Psoas muscle (tissue), 8 donors: ENCODE data around the gene CYP20A1. TPM values are rescaled to one million over a fixed set of nuclear protein-coding genes. Genes with fewer than 3 reads are reported as not detected.

Experiments used
- ATAC-seq, 4 donors: fragments of 200-7000 bp; cut with Tn5 transposase; one replicate each; pipeline ENCODE4 v1.9.1; 2020; ENCODE audit warnings: moderate library complexity in 3 of 4, mild to moderate bottlenecking in 2 of 4
- DNase-seq, 2 donors: peaks; one replicate each; pipeline ENCODE4 v3.0.0-alpha.2; 2020
- H3K27ac ChIP-seq: fragments of 200-600 bp; one replicate; pipeline ENCODE4 v1.8.0; 2022
- H3K27me3 ChIP-seq, 3 donors: fragments of 200-600 bp in 1 of 3; one replicate each; pipeline versions ENCODE4 v1.6.1 to v1.8.0; 2013 to 2022; ENCODE audit warnings: low read length in 2 of 3, mild to moderate bottlenecking in 2 of 3, moderate library complexity in 1 of 3; ENCODE audit not compliant: insufficient read depth in 3 of 3
- H3K36me3 ChIP-seq, 2 donors: fragments of 200-600 bp in 1 of 2; one replicate each; pipeline versions ENCODE4 v1.6.1 to v1.8.0; 2013 to 2022; ENCODE audit warnings: low read depth in 1 of 2, mild to moderate bottlenecking in 1 of 2, moderate library complexity in 1 of 2; ENCODE audit not compliant: insufficient read depth in 1 of 2
- H3K4me1 ChIP-seq: fragments of 200-600 bp; one replicate; pipeline ENCODE4 v1.8.0; 2022
- H3K4me3 ChIP-seq: fragments of 200-600 bp; one replicate; pipeline ENCODE4 v1.8.0; 2022; ENCODE audit warnings: mild to moderate bottlenecking
- H3K9me3 ChIP-seq: fragments of 200-600 bp; one replicate; pipeline ENCODE4 v1.8.0; 2022
- WGBS, 3 donors: extraction: QIAGEN DNeasy Blood & Tissue Kit; methylation state at CpG; one replicate each; pipeline versions ENCODE4 v1.1.6 to v1.1.7; 2013; 5-methylcytosine and 5-hydroxymethylcytosine counted together
- intact Hi-C, 2 donors: fragments of 100-400 bp; cut with DNase I; formaldehyde crosslinking; loops; one replicate each; pipeline versions ENCODE4 v1.11.0 to v1.14.2; 2022
- polyA plus RNA-seq, 3 donors: library from polyadenylated mRNA; stranded (reverse); fragments of 200-250 nt; gene quantifications; one replicate each; pipeline ENCODE4 v1.2.3, GENCODE V29; 2013
- total RNA-seq, 4 donors: library from RNA; stranded (reverse); fragmentation: NEBNext Ultra II Directional in 2 of 4; extraction: Animal tissue kit (Norgen Biotek cat#: 25700) in 2 of 4; gene quantifications; one replicate each; pipeline versions ENCODE4 v1.2.1 to v1.2.4, GENCODE V29; 2021 to 2023
- TF ChIP-seq, protein P1 (sequence below): fragments of 200-600 bp; IDR thresholded peaks from one replicate; pipeline ENCODE4 v1.8.0; 2022; ENCODE audit warnings: antibody characterized with exemption
- donor health status: healthy with polysubstance abuse.
- donor health status: DM: no; HTN: no; CAD: no; lungs with moderate emphysema.
- donor health status: Bipolar disorder and iron deficiency.
- donor health status: healthy.
- donor health status: DM: yes; HTN: yes; CAD: no.
- donor health status: DM: no; HTN: no; CAD: no.
- donor health status: DM: no; HTN: no; CAD: no.
- donor health status: DM: yes; HTN: yes; CAD: no.

The CYP20A1 gene
- total and polyA plus RNA-seq, 7 donors: 5.5 to 13.7 (median 9.5) TPM

DNA sequence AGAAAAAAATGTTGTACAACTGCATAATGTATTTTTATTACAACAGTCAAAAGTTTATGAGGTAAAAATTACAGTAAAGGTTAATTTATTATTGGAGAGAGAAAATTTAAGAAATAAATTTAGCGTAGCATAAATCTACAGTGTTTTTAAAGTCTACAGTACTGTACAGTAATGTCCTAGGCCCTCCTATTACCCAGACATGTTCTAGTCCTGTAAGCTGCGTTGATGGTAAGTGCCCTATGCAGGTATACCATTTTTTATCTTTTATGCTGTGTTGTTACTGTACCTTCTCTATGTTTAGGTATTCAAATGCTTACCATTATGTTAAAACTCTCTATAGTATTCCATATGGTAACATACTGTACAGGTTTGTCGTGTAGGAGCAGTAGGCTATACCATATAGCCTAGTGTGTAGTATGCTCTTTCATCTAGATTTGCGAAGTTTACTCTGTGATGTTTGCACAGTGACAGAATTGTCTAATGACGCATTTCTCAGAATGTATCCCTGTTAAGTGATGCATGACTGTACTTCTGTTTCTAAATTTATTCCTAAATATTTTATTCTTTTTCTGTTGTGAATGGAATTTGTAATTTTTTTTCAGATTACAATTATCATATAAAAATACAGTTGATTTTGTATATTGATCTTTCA lies 113.9 kb downstream of the CYP20A1 start:
- WGBS, 3 donors: 94 to 96% (median 95%) methylated on average over 5 of the region's 5 CpGs
- Histone ChIP-seq H3K4me1 (no peaks in the 10 kb centered on the region), H3K27ac (no peak overlapping the region), H3K36me3 (peaks cover 0 to 4% of the 10 kb centered on the region in 2 donors), H3K9me3 (no peaks in the 10 kb centered on the region), H3K27me3 (no peaks in the 10 kb centered on the region), H3K4me3 (no peak overlapping the region)
- ATAC-seq (no peak), DNase-seq (no peak)
- TF ChIP-seq, protein P1, sequence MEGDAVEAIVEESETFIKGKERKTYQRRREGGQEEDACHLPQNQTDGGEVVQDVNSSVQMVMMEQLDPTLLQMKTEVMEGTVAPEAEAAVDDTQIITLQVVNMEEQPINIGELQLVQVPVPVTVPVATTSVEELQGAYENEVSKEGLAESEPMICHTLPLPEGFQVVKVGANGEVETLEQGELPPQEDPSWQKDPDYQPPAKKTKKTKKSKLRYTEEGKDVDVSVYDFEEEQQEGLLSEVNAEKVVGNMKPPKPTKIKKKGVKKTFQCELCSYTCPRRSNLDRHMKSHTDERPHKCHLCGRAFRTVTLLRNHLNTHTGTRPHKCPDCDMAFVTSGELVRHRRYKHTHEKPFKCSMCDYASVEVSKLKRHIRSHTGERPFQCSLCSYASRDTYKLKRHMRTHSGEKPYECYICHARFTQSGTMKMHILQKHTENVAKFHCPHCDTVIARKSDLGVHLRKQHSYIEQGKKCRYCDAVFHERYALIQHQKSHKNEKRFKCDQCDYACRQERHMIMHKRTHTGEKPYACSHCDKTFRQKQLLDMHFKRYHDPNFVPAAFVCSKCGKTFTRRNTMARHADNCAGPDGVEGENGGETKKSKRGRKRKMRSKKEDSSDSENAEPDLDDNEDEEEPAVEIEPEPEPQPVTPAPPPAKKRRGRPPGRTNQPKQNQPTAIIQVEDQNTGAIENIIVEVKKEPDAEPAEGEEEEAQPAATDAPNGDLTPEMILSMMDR: no peak
- intact Hi-C loops: no loop called here

DNA sequence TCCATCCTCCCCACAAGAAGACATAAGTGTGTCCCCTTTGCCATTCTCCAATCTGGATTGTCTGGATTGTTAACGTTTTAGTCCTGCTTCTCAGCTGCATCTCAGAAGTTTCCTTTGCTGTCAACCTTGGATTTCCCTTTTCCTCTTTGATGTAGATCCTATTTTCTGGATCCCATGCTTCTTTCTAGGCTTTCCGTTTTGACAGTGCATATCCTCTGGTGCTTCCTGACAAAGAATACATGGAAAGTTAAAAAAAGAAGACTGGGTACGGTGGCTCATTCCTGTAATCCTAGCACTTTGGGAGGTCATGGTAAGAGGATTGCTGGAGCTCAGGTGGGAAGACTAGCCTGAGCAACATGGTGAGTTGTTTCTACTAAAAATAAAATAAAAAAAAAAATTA lies 116.1 kb downstream of the CYP20A1 start:
- intact Hi-C loops: no loop called here
- WGBS, 3 donors: 69 to 75% (median 72%) methylated on average over 3 of the region's 3 CpGs
- ATAC-seq (no peak), DNase-seq (no peak)
- H3K36me3 ChIP-seq: peaks cover 0 to 4% of the 10 kb centered on the region in 2 donors
- TF ChIP-seq, protein P1: no peak
- H3K27ac ChIP-seq: no peak overlapping the region
- H3K4me1 ChIP-seq: no peaks in the 10 kb centered on the region
- H3K9me3 ChIP-seq: no peaks in the 10 kb centered on the region
- no peak overlapping the region for H3K4me3 ChIP-seq
- no peaks in the 10 kb centered on the region for H3K27me3 ChIP-seq

Other genes starting within 250 kb of the CYP20A1 start
- 10 to 100 TPM in 2 of 4 donors, 1 to 10 TPM in 2; 8.7 to 14.7 (median 9.7) TPM for gene NBEAL1, start 224.1 kb upstream of the CYP20A1 start, total RNA-seq
- 1 to 10 TPM; 2.3 to 3.4 (median 3.0) TPM for gene NBEAL1, start 224.1 kb upstream of the CYP20A1 start, polyA plus RNA-seq
- gene ABI2, start 89.4 kb downstream of the CYP20A1 start, total RNA-seq: 10 to 100 TPM; 12.9 to 16.9 (median 15.1) TPM
- 10 to 100 TPM in 1 of 3 donors, 1 to 10 TPM in 2; 7.5 to 12.0 (median 8.7) TPM for gene ABI2, start 89.4 kb downstream of the CYP20A1 start, polyA plus RNA-seq